HG03196 (cell line): ENCODE results near the gene SCIN.

Source experiments
- ATAC-seq: cut with Tn5 transposase; IDR thresholded peaks from one replicate; pipeline ENCODE4 v1.9.1; 2021; ENCODE audit not compliant: unreplicated experiment

SCIN gene

DNA sequence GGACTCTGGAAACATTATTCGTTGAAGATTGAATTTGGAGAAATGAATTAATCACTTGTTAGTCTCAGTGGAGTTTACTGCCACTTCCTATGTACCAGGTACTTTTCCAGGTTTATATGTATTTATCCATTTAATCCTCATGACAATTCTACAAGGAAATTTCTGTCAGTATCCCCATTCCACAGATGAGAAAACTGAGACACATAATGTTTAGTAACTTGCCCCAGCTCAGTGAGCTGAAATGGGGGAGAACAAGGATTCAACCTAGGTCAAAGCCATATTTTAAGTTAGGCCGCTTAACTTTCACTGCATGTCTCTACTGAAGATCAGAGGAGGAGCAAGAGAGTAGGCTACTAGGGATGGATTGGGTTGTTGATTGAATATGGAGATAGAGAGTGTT lies 4.6 kb upstream of the SCIN start:
- ATAC-seq = no peak

DNA sequence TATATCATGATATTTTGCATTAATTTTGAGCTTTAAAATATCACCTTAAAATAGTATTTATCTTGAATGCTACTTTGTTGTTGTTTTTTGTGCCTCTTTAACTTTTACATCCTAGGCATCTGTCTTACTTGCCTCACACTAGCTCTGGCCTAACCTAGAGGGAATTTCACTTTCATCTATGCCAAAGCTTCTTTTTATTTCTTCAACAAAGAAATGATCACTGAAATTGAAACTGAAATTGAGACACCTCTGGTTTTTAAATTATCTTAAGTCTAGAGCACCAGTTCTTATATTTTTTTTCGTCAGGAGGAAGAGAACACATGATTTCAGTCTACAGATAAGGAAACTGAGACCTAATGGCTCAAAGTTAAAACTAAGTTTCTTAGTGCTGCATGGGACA lies 3.5 kb upstream of the SCIN start:
- peak; percentile 91 for ATAC-seq

DNA sequence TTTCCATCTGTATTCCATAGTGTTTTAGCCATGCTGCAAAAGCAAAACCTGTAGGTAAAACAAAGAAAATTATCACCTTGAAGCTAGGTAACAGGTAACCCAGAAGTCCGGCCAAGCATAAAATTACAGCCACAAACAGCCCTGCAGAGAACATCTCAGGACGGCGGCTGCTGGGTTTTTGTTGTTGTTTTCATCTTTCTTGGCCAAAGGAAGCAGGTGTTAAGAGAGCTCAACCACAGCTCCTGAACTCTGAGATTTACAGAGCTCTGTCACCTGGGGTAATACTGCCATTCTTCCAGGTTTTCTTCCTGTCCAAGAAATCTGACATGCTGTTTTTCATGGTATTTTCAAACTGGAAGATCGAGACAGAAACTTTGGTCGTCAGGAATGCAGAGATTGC lies 847 bp upstream of the SCIN start:
- no peak for ATAC-seq

DNA sequence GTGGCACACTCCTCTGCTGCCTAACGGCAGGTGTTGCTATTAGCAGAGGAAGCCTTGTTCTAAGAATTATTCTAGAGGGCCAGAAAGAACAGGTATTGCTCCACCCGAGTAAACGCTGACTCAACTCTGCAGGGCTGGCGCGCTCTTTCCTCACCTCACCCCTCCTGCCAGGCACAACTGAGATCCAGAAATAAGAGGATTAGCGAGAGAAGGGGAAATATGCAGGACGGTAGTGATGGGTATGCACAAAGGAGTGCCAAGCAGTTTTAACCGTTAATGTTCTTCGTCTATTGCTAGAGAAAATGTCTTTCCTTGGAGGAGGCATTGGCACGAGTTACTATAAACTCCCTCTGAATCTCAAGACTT lies 369 bp upstream of the SCIN start:
- no peak for ATAC-seq

DNA sequence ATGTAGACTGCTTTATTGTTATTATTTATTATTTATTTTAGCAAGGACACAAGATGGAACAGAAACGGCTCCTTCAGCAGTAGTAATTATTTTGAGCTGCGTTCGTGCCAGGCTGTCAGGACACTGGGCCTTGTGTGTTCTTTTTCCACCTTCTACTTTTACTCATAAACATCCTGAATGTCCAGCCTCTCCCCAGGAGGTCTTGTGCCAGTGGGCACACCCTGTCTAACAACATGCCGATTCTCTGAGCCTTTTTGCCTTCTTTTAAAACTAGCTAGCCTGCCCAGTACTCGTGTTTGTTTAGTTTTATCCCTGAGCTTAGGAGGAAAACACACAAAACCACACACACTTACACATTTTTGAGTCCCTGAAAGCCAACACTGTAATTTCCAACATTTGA lies 1.2 kb downstream of the SCIN start:
- no peak for ATAC-seq

DNA sequence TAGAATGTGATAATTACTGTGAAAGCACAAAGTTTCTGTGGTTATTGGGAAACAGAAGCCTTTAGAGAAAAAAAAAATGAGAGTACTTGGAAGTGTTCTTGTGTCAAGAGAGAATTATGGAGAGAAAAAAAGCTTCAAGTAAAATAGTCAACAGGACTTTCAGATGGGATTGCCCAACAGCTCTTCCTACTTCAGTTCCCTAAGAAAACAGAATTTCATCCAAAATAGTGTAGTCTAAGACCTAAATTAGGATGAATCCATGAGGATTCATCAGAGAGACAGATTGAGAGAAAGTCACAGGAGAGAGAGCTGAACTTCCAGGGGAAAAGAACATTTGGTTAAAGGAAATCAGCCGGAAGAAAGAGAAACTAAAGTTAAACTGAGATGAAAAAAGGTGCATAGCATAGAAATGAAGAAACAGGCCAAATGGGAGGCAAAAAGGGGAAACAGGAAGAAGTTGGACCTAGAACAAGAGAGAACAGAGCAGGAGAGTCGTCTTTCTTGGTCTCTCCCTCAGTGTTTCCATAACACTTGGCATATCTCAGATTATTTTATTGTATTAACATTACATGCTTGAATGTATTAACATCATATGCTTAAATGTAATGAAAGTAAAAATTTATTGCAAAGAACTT lies 2.5 kb downstream of the SCIN start:
- no peak for ATAC-seq

DNA sequence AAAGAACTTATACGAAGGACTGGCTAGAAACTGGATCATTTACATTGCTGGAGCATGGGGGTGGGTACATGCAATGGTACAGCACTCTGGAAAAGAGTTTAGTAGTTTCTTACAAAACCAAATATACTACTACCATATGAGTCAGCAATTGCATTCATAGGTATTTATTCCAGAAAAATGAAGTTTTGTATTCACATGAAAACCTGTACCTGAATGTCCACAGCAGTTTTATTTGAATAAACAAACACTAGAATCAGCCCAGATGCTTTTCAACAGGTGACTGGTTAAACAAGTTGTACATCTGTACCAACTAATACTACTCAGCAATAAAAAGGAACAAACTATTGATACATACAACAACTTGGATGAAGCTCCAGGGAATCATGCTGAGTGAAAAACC lies 3.4 kb downstream of the SCIN start:
- ATAC-seq = no peak

DNA sequence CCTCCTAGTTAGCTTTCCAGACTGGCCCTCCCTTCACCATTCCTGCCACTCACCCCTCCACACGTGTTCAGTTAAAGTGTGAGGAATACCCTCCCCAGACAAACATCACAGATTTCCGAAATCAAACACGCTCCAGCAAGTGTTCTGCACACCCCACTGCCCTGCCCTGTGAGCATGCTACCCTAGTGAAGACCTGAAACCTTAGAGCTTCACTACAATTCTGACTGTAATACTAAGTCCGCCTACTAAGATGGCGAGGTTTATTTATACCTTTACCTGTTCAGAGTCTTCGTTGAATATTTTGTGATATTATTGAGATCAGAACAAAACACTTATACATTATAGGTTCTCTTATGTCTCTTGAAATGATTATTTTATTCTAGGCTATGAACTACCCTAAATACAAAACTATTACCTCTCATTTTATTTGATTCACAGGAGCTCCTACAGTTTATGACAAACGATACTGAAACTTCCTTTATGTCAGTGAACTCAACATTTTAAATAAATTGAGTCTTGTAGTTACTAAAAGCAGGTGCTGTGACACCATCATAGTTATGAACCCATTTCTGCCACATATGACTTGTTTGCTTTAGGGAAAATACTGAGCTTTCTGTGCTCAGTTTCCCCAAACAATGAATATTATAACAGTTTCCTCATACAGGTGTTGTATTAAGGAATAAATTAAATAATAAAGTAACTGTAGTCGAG lies 8.6 kb downstream of the SCIN start:
- ATAC-seq = no peak

DNA sequence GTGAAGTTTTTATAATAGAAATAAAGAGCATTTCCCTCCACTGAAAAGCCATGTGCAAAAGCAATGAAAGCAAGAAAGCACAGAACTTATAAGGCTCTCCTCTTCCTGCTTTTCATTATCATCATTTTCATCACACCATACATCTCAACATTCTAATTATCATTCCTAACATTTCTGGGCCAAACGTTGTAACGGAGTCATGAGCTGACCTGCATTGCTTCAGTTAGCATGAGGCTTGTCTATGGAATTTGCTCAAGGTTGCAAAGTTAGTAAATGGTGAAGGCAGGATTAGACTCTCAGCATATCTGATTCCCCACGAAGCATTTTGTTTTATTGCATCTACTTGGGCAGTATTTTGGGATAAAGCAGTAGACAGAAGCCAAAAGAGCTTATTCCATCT lies 11.4 kb downstream of the SCIN start:
- no peak for ATAC-seq

DNA sequence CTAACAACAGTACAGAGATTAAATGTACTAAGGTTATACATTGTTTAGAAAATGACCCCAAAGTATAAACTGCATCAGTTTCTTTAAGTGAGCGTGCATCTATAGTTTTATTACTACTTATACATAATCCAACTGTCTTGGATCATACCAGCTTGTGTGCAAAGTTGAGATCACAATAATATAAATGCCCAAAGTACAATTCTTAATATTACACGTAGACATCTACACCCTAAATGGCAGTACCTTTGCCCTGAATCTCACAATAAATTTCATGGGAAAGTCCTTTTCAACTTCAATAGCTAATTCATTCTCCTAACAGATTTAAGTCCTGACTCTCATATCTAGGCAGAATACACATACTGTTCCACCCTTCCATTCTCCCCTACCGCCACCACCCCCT lies 11.8 kb downstream of the SCIN start:
- no peak for ATAC-seq

DNA sequence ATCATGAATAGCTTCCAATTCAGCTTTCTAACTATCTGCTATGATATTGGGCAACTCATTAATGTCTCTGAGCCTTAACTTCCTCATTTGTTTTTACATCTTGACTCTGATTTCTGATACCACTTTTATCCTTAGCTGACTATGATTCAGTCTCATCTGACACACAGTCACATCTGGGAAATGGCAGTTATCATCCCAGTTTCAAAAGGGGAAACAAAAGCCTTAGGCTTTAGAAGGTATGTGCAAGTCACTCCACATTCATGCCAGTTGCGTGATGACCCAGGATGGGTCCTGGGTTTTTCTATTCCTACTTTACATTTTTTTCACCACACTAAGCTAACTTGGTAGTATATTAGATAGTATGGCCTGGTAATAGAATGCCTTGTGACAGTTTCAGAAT lies 12.7 kb downstream of the SCIN start:
- no peak for ATAC-seq

DNA sequence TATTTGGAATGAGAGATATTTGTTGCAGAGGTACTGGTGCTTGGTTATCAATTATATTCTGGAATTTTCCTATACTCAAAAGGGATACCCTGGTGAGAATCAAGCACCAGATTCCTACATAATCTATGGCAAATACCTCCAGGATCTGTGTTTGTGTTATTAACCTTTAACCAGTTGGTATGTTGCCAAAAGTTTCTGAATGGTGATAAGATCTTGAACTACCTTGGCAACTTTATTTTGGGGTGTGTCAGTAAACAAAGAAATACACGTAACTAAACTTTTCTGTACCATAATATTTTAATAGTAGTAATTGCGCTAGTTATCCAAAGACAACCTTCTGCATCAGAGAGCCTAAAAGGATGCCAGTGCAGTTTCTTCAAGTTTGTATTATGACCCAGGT lies 13.4 kb downstream of the SCIN start:
- no peak for ATAC-seq

DNA sequence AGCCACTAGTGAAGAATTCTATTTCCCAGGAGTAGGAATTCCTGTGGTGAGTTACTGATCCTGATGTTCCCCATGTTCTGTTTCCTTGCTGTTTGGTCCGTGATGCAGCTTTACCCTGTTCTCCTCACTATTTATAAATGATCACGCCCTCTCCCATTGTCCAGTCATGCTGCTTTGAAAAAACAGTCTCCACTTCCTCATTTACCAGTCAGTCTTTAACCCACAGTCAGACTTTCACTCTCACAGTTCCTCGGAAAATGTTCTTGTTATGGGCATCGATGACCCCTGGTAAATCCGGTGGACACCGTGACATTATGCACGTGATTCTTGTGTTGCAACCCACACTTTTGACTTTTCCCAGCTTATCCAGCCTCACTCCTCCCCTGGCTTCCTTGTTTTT lies 14.4 kb downstream of the SCIN start:
- peak; percentile 99 for ATAC-seq

DNA sequence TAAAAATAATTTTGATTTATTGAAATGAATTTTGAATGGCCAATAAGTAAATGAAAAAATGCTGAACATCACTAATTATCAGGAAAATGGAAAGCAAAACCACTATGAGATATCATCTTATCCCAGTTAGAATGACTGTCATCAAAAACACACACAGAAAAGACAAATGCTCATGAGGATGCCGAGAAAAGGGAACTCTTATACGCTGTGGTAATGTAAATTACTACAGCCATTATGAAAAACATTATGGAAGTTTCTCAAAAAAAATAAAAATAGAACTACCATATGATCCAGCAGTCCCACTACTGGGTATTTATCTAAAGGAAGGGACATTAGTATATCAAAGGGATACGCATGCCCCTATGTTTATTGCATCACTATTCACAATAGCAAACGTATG lies 15.8 kb downstream of the SCIN start:
- no peak for ATAC-seq

DNA sequence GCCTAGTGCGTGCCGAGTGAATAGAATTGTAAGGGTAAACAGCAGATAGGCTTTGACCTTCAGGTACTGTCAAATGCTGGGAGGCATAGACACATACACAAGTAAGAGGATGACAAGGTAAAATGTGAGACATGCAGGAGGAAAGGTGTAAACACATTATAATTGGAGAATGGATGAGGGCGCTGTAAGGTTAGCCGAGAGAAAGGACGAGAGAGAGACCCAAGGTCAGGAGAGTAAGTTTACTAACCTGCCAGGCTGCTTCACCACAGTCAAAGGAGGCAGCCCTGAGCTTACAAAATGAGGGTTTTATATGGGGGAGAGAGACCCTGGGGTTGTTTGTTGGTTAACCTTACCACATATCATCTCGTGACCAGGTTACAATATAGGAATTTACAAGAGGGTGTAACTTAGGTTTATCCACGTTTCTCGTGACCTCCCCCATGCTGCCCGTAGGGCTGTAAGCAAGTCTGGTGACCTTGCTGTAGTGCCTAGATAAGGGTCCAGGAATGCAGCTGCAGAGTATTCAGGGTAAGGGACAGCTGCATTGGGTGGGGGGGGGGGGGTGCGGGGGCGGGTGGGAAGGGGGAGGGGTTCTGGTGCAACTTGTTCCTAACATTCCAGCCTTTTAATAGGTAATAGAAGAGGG lies 17.9 kb downstream of the SCIN start:
- ATAC-seq = no peak

DNA sequence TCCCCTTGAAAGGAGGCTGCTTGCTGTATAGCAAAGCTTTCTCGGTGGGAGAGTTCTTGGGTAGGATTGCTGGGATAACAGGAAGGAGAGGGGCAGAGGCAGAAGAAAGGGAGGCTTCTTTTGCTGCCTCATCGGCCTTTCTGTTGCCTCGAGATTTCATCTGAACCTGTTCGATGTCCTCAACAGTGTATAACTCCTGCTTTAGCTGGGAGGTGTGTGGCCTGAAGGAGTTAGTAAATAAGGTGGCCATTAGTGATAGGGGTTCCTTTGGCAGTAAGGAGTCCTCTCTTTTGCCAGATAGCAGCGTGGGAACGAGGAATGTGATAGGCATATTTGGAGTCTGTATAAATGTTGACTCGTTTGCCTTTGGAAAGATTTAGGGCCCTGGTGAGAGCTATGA lies 20.0 kb downstream of the SCIN start:
- ATAC-seq = no peak

DNA sequence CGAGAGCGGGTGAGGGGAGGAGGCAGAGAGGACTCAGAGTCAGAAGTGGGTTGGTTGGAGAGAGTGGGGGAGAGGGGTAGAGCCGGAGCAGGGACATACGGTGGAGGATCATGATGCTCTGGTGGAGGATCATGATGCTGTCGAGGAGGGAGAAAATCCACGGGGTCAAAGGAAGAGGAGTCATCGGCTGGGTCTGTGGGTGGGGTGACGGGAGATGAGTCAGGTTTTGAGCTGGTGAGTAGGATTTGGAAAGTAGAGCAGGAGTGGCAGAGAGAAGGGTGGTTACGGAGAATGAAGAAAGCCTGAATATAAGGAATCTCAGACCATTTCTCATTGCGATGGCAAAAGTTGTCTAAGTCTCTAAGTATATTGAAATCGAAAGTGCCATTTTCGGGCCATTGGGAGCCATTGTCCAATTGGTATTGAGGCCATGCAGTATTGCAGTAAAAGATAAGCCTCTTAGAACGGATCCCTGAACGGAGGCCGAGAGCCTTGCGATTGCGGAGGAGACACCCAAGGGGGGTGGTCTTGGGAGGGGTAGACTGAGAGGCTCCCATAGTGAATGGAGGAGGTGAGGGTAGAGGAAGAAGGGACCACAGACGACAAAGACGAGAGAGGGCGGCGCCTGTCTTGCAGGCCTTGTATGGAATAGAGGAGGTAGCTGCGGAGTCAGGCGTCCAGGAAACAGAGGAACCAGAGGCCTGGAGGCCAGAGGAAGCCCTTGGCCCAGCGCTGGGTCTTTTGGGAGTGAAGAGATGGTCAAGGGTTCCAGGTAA lies 23.8 kb downstream of the SCIN start:
- no peak for ATAC-seq

DNA sequence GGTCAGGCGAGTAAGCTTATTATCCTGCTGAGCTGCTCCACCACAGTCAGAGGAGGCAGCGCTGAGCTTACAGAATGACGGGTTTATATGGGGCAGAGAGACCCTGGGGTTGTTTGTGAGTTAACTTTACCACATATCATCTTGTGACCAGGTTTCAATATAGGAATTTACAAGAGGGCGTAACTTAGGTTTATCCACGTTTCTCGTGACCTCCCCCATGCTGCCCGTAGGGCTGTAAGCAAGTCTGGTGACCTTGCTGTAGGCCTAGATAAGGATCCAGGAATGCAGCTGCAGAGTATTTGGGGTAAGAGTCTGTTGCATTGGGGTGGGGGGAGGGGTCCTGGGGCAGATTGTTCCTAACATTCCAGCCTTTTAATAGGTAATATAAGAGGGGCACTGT lies 24.6 kb downstream of the SCIN start:
- ATAC-seq = no peak

DNA sequence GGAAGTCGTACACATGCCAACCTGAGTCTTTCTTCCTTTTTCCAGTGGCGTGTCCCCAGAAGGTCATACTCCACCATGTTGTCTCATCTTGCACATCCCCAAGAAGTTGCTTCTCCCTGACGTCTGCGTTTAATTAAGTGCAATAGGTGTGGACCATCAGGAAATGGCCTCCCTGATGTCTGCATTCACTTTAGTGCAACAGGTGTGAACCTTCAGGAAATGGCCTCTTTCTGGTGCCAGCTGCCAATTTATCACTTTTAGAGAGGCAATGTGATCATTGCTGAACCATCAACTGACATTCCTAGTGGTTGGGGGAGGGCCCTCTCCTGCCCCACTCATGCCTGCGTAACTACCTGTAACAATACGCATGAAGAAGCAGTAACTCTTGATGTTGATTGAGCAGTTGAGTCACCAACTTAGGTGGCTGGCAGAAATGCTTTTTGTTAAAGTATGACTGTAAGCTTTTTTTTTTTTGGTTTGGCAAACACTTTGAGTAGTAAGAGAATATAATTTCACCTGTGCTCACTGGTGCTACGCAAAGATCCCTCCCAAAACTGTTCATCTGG lies 25.8 kb downstream of the SCIN start:
- no peak for ATAC-seq

DNA sequence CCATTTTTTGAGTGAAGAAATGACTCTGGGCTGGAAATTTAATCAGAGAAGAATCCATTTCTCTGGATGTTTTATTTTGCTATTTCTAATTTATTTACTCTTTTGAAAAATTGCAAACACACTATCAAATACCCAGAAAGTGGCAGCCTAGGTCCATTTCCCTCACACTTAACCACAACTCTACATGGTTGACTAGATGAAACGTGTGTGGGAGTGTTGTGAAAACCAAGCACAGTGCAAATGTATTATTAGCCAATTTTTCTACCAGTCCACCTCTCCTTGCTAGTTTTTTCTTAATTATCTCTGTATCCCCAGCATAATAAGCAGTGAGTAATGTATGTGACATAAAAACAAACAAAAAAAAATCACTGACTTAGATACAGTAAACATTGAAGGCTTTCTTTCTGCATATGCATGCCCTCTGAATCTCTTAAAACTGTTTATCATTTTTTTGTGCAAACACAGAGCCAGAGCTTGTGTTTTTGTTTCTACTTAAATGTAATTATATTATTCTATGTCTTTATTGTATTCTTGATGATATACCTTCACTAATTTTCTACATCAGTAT lies 30.9 kb downstream of the SCIN start:
- ATAC-seq = peak; percentile 69

DNA sequence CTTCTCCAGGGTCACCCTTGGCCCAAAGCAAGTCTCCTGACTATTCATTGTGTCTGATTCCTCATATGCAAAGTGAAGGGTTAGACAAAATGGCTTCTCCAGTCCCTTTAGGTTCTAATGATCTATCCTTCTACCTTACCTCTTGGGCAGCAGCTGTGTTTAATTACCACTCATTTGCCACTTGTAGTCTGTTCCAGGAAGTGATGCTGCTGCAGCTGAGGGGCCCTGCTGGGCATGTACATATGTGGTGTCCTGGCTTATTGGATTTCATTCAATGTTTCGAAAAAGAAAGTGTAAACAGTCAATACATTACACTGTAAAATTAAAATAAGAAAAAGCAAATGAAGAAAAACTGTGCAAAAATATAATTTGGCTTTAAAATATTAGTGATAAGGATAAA lies 36.6 kb downstream of the SCIN start:
- no peak for ATAC-seq
